ENCODE results near the gene CRYBG2. TPM values are rescaled to one million over a fixed set of nuclear protein-coding genes. Genes with fewer than 3 reads are reported as not detected.

Gene CRYBG2
- total RNA-seq, 1 experiment from 2014 or later, result 21.7 TPM

- no peaks in the 10 kb centered on the region for H3K27me3 ChIP-seq (ENCODE audit: insufficient read depth, low read depth)
- peaks cover 9% of the 10 kb centered on the region; the same call in 1 of the 2 replicates for H3K79me2 ChIP-seq (ENCODE audit: low read depth)
- H3K4me3 ChIP-seq, result no peak overlapping the region
- ChIA-PET POLR2A (ENCODE audit: unreplicated experiment) (interaction anchor here (0.5 to 0.6 kb wide), 2 partner anchors 583 to 1154 kb away, joined by 3 to 4 read pairs; no protein-coding TSS in a partner anchor), CTCF (no interaction called here)
- no peaks in the 10 kb centered on the region for H3K9me2 ChIP-seq (ENCODE audit: insufficient read depth)
- intact Hi-C loops (cut with micrococcal nuclease; ENCODE audit: unreplicated experiment), result no loop called here
- H3F3A ChIP-seq (ENCODE audit: insufficient read depth, low read depth), result peaks cover 27% of the 10 kb centered on the region; the same call in 1 of the 2 replicates
- TF ChIP-seq EZH2 (IDR thresholded peaks at IDR 0.05; ENCODE audit: low read depth), result no peak
- TF ChIP-seq, protein P1, sequence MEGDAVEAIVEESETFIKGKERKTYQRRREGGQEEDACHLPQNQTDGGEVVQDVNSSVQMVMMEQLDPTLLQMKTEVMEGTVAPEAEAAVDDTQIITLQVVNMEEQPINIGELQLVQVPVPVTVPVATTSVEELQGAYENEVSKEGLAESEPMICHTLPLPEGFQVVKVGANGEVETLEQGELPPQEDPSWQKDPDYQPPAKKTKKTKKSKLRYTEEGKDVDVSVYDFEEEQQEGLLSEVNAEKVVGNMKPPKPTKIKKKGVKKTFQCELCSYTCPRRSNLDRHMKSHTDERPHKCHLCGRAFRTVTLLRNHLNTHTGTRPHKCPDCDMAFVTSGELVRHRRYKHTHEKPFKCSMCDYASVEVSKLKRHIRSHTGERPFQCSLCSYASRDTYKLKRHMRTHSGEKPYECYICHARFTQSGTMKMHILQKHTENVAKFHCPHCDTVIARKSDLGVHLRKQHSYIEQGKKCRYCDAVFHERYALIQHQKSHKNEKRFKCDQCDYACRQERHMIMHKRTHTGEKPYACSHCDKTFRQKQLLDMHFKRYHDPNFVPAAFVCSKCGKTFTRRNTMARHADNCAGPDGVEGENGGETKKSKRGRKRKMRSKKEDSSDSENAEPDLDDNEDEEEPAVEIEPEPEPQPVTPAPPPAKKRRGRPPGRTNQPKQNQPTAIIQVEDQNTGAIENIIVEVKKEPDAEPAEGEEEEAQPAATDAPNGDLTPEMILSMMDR (conservative IDR thresholded peaks at IDR 0.05), result no peak
- peaks cover 8% of the 10 kb centered on the region; the same call in 1 of the 2 replicates for H3K36me3 ChIP-seq (ENCODE audit: low read depth)
- no peak overlapping the region for H3K4me2 ChIP-seq
- H3K9me3 ChIP-seq (ENCODE audit: insufficient read depth, low read depth), result no peaks in the 10 kb centered on the region
- H3K4me1 ChIP-seq (replicated peaks; ENCODE audit: insufficient read depth), result peaks cover 41% of the 10 kb centered on the region
- DNase-seq, result peak in 1 of 2 experiments; percentile 28
- no peak overlapping the region for H3K27ac ChIP-seq
- BruUV-seq (replicated peaks), result no TSS peak
- 0 out of 2 replicates have a peak, but pooled peaks cover 3% of the 10 kb centered on the region for H4K20me1 ChIP-seq (ENCODE audit: insufficient read depth)
- no peak overlapping the region for H2AFZ ChIP-seq
Observed at GRCh38 chr1:26281971-26282370, 72.0 kb downstream of the CRYBG2 start.

- Histone ChIP-seq H3K4me1 (replicated peaks; ENCODE audit: insufficient read depth) (peaks cover 47% of the 10 kb centered on the region), H3K9me2 (ENCODE audit: insufficient read depth) (no peaks in the 10 kb centered on the region), H3F3A (ENCODE audit: insufficient read depth, low read depth) (peaks cover 33% of the 10 kb centered on the region; the same call in 1 of the 2 replicates), H3K79me2 (ENCODE audit: low read depth) (peaks cover 9% of the 10 kb centered on the region; the same call in 1 of the 2 replicates), H2AFZ (no peak overlapping the region), H3K36me3 (ENCODE audit: low read depth) (peaks cover 14% of the 10 kb centered on the region; the same call in 1 of the 2 replicates), H3K4me2 (peak overlapping the region; percentile 87), H3K27me3 (ENCODE audit: insufficient read depth, low read depth) (no peaks in the 10 kb centered on the region), H3K4me3 (no peak overlapping the region), H3K9me3 (ENCODE audit: insufficient read depth, low read depth) (no peaks in the 10 kb centered on the region), H3K27ac (no peak overlapping the region), H4K20me1 (ENCODE audit: insufficient read depth) (0 out of 2 replicates have a peak, but pooled peaks cover 3% of the 10 kb centered on the region)
- POLR2A ChIA-PET (ENCODE audit: unreplicated experiment), result interaction anchor here (0.5 to 0.6 kb wide), 2 partner anchors 48 to 1155 kb away, joined by 3 read pairs; no protein-coding TSS in a partner anchor
- intact Hi-C loops (cut with micrococcal nuclease; ENCODE audit: unreplicated experiment), result no loop called here
- no peak for TF ChIP-seq EZH2 (IDR thresholded peaks at IDR 0.05; ENCODE audit: low read depth)
- TF ChIP-seq, protein P1 (conservative IDR thresholded peaks at IDR 0.05), result no peak
- CTCF ChIA-PET, result interaction anchor here (0.7 kb wide), 1 partner anchor 112 kb away, joined by 5 read pairs; no protein-coding TSS in a partner anchor
- BruUV-seq (replicated peaks), result TSS peak; percentile 72
- DNase-seq, result no peak
Observed at GRCh38 chr1:26281091-26281958, 72.6 kb downstream of the CRYBG2 start.

DNA sequence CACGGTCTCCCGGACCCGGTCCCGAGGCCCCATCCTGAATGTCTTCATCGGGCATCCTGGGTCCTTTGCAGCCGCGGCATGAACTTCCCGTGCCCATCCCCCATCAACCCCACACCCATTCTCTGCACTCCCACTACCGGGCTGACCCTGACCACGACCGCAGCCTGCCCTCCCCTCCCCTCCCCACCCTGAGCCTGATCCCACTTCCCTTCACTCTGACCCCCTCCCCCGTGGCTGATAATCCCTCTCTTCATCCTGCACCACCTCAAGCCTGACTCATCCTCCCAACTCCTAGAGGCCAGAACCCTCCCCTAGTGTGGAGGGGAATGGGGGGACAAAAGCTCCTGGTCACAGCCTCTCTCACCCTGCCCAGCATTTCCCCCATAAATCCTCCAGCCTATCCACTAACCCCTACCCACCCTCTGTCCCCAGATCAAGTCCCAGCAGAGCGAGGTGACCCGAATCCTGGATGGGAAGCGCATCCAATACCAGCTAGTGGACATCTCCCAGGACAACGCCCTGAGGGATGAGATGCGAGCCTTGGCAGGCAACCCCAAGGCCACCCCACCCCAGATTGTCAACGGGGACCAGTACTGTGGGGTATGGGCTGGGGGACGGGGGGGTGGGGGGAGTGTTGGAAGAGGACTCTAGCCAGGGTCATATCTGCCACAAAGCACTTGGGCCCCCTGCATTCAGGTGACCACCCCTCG is 73.4 kb downstream of the CRYBG2 start:
- no peaks in the 10 kb centered on the region for H3K9me2 ChIP-seq (ENCODE audit: insufficient read depth)
- H3K9me3 ChIP-seq (ENCODE audit: insufficient read depth, low read depth), result no peaks in the 10 kb centered on the region
- intact Hi-C loops (cut with micrococcal nuclease; ENCODE audit: unreplicated experiment), result no loop called here
- peak overlapping the region; percentile 87 for H3K4me2 ChIP-seq
- H3K4me3 ChIP-seq, result peak overlapping the region; percentile 62
- TF ChIP-seq, protein P1 (conservative IDR thresholded peaks at IDR 0.05), result no peak
- no peak for TF ChIP-seq EZH2 (IDR thresholded peaks at IDR 0.05; ENCODE audit: low read depth)
- H3K27me3 ChIP-seq (ENCODE audit: insufficient read depth, low read depth), result no peaks in the 10 kb centered on the region
- H3K27ac ChIP-seq, result peak overlapping the region; percentile 63
- no TSS peak for BruUV-seq (replicated peaks)
- peaks cover 55% of the 10 kb centered on the region for H3K4me1 ChIP-seq (replicated peaks; ENCODE audit: insufficient read depth)
- peaks cover 42% of the 10 kb centered on the region for H3F3A ChIP-seq (ENCODE audit: insufficient read depth, low read depth)
- H4K20me1 ChIP-seq (ENCODE audit: insufficient read depth), result 0 out of 2 replicates have a peak, but pooled peaks cover 3% of the 10 kb centered on the region
- POLR2A ChIA-PET (ENCODE audit: unreplicated experiment), result interaction anchor here (0.6 kb wide), 1 partner anchor 47 kb away, joined by 3 read pairs; no protein-coding TSS in a partner anchor
- peak in 1 of 2 experiments; percentile 24 for DNase-seq
- H2AFZ ChIP-seq, result peak overlapping the region; percentile 68
- CTCF ChIA-PET, result interaction anchor here (0.6 to 0.7 kb wide), 3 partner anchors 30 to 120 kb away, joined by 5 to 13 read pairs (median 8); no protein-coding TSS in a partner anchor
- peaks cover 14% of the 10 kb centered on the region; the same call in 1 of the 2 replicates for H3K36me3 ChIP-seq (ENCODE audit: low read depth)
- peaks cover 9% of the 10 kb centered on the region; the same call in 1 of the 2 replicates for H3K79me2 ChIP-seq (ENCODE audit: low read depth)
